Activated CD4-positive, CD25-positive, alpha-beta regulatory T cell treated with anti-CD3 and anti-CD28 coated beads, Interleukin-2, amount 50 U/mL, for 16 hours (primary cell): ENCODE data around the gene SPOCK1.

ENCODE experiments used
- DNase-seq: peaks from one replicate; pipeline ENCODE4 v3.0.0-alpha.2; 2020; ENCODE audit warnings: low read depth, low spot score

Gene SPOCK1

DNA sequence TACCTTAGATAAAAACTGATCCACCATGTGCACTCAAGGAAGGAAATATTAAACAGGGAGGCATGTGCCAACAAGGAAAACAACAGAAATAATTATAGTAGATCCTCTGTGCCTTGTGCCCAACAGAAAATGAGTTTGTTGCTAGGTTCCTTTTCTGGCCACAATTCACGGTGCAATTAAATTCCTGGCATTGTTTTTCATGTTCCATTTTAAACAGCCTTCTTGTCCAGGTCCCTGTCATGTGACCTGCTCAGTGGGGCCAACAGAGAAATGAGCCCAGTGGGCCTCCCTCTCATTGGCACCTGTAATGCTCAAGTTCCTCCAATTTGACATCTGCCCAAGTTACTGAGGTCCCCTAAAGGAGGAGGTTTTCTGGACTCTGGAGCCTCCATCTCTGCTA, 56.5 kb downstream of the SPOCK1 start:
- no peak for DNase-seq

- DNase-seq = no peak
Measured at GRCh38 chr5:137441476-137441875, 57.6 kb downstream of the SPOCK1 start.

GRCh38 chr5:137440795-137441194, 58.3 kb downstream of the SPOCK1 start:
- DNase-seq = no peak

GRCh38 chr5:137439645-137440044, 59.5 kb downstream of the SPOCK1 start:
- no peak for DNase-seq

DNA sequence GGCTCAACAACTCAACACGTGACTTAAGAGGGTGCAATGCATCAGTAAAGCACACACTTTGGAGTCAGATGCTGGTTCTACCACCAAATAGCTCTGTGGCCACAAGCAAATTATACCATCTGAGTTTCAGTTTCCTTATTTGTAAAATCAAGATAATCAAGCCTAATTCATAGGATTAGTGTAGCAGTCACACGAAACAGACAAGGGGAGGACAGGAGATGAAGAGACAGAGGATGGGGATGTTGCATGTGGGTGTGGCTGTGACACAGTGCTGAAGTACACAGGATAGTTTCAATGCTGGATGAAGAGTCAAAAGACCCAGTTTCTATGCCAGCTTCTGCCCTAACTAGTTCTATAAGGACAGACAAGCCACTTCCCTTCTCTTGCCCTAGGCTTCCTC, 60.2 kb downstream of the SPOCK1 start:
- DNase-seq = no peak

GRCh38 chr5:137437774-137438173, 61.4 kb downstream of the SPOCK1 start:
- no peak for DNase-seq

GRCh38 chr5:137433539-137433938, 65.6 kb downstream of the SPOCK1 start:
- no peak for DNase-seq

- DNase-seq = no peak
Measured at GRCh38 chr5:137432376-137432775, 66.8 kb downstream of the SPOCK1 start.

DNA sequence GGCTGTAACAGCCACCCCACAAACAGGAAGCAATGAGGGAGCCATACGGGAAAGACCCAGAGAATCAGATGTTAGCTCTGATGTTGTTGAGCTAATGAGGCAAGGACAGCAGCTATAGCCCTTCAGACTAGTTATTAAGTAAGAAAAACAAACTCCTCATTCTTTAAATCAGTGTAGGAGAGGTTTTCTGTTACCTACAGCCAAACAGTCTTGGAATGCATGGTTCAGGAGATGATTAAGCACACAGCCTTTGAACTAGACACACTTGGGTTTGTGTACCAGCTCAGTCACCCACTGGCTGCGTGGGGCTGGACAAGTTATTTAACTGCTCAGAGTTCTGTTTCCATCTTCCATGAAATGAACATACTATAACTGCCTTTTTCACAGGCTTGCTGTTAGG, 68.1 kb downstream of the SPOCK1 start:
- DNase-seq = no peak

DNA sequence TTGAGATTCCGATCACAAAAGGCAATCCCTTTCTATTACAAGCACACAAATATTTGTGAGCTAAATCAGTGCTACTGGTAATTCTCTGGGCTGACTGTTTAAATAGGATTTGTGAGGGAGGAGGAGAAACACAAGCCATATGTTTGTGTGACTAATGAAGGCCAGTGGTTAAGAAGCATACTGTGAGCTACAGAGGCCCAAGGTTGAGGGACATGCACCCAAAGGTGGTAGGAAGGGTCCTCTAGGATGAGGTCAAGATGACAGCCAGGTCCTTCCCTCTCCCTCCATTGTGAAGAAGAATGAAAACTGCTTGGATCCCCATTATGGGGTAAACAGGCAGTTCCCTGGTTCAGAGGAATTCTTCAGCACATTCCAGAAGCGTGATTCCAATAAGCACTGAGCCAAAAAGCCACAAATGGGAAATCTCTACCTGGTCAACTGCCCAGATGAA, 83.9 kb downstream of the SPOCK1 start:
- no peak for DNase-seq

- no peak for DNase-seq
Measured at GRCh38 chr5:137414112-137414755, 84.9 kb downstream of the SPOCK1 start.

DNA sequence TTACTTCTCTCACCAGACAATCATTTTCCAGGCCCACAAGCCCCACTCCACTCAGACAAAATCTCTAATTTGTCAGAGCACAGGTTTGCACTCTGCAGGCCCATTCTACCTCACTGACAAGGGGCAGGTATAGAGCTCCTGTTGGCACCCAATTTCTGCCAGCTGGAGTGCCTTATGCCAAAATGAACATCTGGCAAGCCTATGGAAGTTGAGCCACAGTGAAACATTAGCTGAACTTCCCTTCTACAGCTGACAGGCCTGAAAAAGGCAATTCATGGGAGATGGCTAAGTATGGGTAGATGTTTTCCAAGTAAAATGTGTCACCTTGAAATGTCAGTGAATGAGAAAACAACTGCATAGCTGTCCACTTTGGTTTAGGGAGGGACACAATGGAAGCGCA, 87.0 kb downstream of the SPOCK1 start:
- no peak for DNase-seq

DNA sequence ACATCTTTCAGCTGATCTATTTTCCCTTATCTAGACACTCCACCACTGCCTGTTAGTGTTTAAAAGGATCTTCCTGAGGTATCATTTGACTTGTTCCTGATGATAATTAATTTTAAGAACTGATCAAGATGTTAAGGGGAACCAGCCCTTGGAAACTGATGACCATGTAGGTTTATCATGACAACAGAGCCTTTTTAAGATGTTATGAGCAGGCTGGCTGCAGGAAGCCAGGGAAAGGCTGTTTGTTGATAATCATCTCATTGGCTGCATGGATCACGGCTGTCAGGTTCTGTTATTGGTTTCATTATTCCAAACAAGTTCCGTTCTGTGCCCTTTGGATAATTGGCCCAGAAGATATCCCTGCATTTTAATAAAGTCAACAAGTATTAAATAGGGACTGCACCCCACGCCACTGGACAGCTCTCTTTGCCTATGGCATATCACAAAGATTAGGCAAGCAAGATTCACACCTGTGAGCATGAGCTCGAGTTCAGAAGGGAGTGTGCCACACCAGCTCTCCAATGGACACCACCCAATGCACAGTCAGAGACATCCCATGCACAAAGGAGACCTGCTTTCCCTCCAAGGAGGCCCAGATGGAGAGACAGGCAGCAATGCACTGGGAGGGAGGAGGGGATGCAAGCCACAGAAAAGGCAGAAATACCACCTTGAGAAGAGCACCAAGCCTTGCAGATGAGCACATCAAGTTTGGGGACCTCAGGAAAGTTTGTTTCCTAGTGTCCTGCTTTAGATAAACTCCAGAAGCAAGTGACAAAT, 88.7 kb downstream of the SPOCK1 start:
- DNase-seq = no peak

- no peak for DNase-seq
Measured at GRCh38 chr5:137409736-137410135, 89.4 kb downstream of the SPOCK1 start.

DNA sequence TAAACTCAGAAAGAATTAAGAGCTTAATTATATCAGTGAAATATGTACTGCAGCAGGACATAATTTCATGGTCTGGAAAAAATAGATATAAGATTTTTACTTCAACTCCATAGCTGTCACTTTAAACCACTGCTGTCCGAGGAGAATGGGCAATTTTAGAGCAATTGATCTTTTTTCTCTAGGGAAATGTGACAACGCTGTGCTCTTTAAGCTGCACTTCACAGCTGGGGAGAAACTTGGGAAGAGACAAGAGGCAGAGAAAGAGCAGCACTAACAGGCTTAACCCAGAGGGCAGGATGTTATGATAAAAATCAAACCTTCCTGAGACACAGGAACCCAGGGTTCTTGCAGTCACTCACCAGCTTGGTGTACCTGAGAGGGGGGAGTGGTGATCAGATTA, 92.0 kb downstream of the SPOCK1 start:
- DNase-seq = no peak

DNA sequence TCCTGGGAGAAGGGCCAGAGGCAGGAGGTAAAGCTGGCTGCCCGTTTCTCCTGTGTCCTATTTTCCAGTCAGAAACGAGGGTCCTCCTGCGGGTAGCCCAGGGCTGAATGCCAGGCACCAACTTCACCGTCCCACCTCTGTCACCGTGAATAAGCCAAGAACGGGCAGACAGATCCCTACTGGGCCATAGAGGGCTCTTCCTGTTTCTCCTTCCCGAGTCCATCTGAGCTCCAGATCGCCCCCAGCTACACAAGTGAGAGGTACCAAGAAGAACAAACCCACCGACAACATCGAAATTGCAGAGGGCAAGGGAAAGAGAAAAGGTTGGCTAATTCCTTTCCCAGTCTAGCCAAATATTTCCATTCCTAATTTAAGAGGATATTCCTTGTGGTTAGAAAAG, 93.7 kb downstream of the SPOCK1 start:
- DNase-seq = no peak

- DNase-seq = no peak
Measured at GRCh38 chr5:137403869-137404268, 95.3 kb downstream of the SPOCK1 start.

DNA sequence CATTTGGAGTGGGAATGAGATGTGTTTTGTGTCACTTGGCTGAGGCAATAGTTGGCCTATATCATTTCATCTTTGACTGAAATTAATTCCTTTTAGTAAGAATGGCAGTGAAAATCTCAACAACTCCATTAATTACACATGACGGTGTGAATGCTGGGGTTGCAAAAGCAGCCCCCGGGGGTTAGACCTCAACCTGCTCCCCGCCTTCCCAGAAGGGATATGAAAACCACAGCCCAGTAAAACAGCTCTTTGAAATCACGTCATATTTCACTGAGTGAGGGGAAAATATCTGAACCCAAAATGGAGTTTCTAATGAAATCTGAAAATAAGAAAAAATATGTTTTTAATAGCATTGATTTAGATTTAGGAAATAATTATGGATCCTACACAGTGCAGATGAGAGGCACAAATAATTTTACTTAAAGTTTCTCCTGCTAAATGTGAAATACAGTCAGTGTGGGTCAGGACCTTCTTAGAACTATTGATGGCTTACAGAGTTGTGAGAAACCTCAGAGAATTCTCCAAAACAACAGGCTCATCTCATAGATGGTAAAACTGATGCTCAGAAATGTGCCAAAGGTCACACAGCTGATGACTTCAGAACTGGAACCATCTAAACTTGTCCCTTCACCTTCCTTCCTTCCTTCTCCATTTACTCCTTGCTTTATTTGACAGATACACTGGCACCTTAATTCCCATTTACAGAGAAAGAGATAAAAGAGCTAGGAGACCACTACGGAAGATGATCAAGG, 96.5 kb downstream of the SPOCK1 start:
- DNase-seq = no peak

GRCh38 chr5:137401946-137402345, 97.2 kb downstream of the SPOCK1 start:
- no peak for DNase-seq

GRCh38 chr5:137400571-137400970, 98.6 kb downstream of the SPOCK1 start:
- DNase-seq = no peak

DNA sequence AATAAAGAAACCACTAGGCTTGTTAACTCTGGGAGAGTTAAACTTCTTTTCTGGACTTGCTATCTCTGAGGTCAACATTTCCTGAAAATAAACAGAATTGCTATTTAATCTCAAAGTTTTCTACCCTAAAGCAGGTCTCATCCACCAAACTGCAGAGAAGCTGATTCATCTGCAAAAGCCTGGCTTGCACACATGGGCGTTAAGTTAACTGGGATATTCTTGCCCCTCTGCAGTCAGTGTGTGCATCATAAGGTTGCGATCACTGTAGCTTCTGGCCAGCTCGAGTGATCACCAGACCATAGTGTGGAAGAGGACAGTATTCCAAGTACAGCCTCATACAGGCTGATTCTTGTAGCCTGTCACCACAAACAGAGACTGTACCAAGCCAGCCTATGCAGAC, 99.2 kb downstream of the SPOCK1 start:
- DNase-seq = no peak

GRCh38 chr5:137398751-137399150, 100.4 kb downstream of the SPOCK1 start:
- no peak for DNase-seq

GRCh38 chr5:137398154-137398553, 101.0 kb downstream of the SPOCK1 start:
- no peak for DNase-seq
